Mesothelial cell of epicardium (in vitro differentiated cells): ENCODE measurements around the gene ERVFRD-1. TPM values are rescaled to one million over a fixed set of nuclear protein-coding genes. Genes with fewer than 3 reads are reported as not detected.

Source experiments
- DNase-seq, 2 experiments: peaks; one replicate each; pipeline ENCODE4 v3.0.0; 2021; ENCODE audit warnings: low spot score in 2 of 2; ENCODE audit not compliant: unreplicated experiment in 2 of 2
- H3K27ac Mint-ChIP-seq: 2 replicates; pipeline ENCODE4 v1.8.0; 2021; ENCODE audit warnings: mixed read lengths
- H3K27me3 Mint-ChIP-seq: 2 replicates; pipeline ENCODE4 v1.8.0; 2021; ENCODE audit warnings: low read depth, mixed read lengths
- H3K36me3 Mint-ChIP-seq: 2 replicates; pipeline ENCODE4 v1.8.0; 2021; ENCODE audit warnings: mixed read lengths
- H3K4me1 Mint-ChIP-seq: 2 replicates; pipeline ENCODE4 v1.8.0; 2021; ENCODE audit warnings: mixed read lengths
- H3K4me3 Mint-ChIP-seq: 2 replicates; pipeline ENCODE4 v1.8.0; 2021; ENCODE audit warnings: mild to moderate bottlenecking, moderate library complexity, mixed read lengths
- H3K9me3 Mint-ChIP-seq: 2 replicates; pipeline ENCODE4 v1.8.0; 2021; ENCODE audit warnings: mixed read lengths
- CTCF ChIP-seq: fragments of 200-600 bp; sonication (generic); IDR thresholded peaks from one replicate; pipeline ENCODE4 v1.5.0; 2021; ENCODE audit warnings: antibody characterized with exemption; ENCODE audit not compliant: unreplicated experiment
- total RNA-seq: library from RNA; stranded (reverse); gene quantifications from 3 replicates; pipeline ENCODE4 v1.2.1, GENCODE V29; 2021

The ERVFRD-1 gene
- total RNA-seq, 1 donor from 2014 or later = 0.25 TPM

- Mint-ChIP-seq H3K36me3 (peaks cover 10% of the 10 kb centered on the region), H3K27ac (no peak overlapping the region), H3K9me3 (no peaks in the 10 kb centered on the region), H3K27me3 (no peaks in the 10 kb centered on the region), H3K4me3 (no peak overlapping the region), H3K4me1 (peaks cover 8% of the 10 kb centered on the region)
- no peak for TF ChIP-seq CTCF
- DNase-seq = no peak
These were observed 21.8 kb upstream of the ERVFRD-1 start for GRCh38 chr6:11133281-11133680.

GRCh38 chr6:11132194-11132888, 20.8 kb upstream of the ERVFRD-1 start:
- no peak for DNase-seq
- Mint-ChIP-seq H3K4me1 (peaks cover 8% of the 10 kb centered on the region), H3K27ac (no peak overlapping the region), H3K27me3 (no peaks in the 10 kb centered on the region), H3K9me3 (peaks cover 2% of the 10 kb centered on the region), H3K36me3 (peaks cover 14% of the 10 kb centered on the region), H3K4me3 (no peak overlapping the region)
- no peak for TF ChIP-seq CTCF

GRCh38 chr6:11130605-11131004, 19.1 kb upstream of the ERVFRD-1 start:
- Mint-ChIP-seq H3K9me3 (peaks cover 3% of the 10 kb centered on the region), H3K4me1 (peaks cover 8% of the 10 kb centered on the region), H3K27me3 (no peaks in the 10 kb centered on the region), H3K36me3 (peaks cover 22% of the 10 kb centered on the region), H3K4me3 (no peak overlapping the region), H3K27ac (no peak overlapping the region)
- no peak for TF ChIP-seq CTCF
- DNase-seq = no peak

GRCh38 chr6:11129908-11130565, 18.5 kb upstream of the ERVFRD-1 start:
- peaks cover 19% of the 10 kb centered on the region for H3K36me3 Mint-ChIP-seq
- H3K27ac Mint-ChIP-seq = no peak overlapping the region
- DNase-seq = no peak
- H3K4me3 Mint-ChIP-seq = no peak overlapping the region
- peaks cover 3% of the 10 kb centered on the region for H3K9me3 Mint-ChIP-seq
- H3K4me1 Mint-ChIP-seq = peaks cover 8% of the 10 kb centered on the region
- no peak for TF ChIP-seq CTCF
- no peaks in the 10 kb centered on the region for H3K27me3 Mint-ChIP-seq

GRCh38 chr6:11128608-11129007, 17.1 kb upstream of the ERVFRD-1 start:
- no peak for DNase-seq
- Mint-ChIP-seq H3K27me3 (no peaks in the 10 kb centered on the region), H3K27ac (no peak overlapping the region), H3K4me1 (peaks cover 8% of the 10 kb centered on the region), H3K9me3 (peaks cover 3% of the 10 kb centered on the region), H3K36me3 (peaks cover 13% of the 10 kb centered on the region), H3K4me3 (no peak overlapping the region)
- TF ChIP-seq CTCF = no peak
